HL-60 (cell line): ENCODE data around the gene SLIRP.
"Not testable (repeated sequence)": the region's sequence is repeated elsewhere in the genome, so short reads cannot be mapped to it uniquely, and the experiment has no call there.

Source experiments
- GABPA ChIP-seq: IDR thresholded peaks from 2 replicates; pipeline ENCODE4 v1.6.1; 2012; ENCODE audit warnings: low read depth
- POLR2AphosphoS5 ChIP-seq: IDR thresholded peaks from 2 replicates; pipeline ENCODE4 v1.6.1; 2012; ENCODE audit warnings: low read depth
- SPI1 ChIP-seq: IDR thresholded peaks from 2 replicates; pipeline ENCODE4 v1.6.1; 2012; ENCODE audit warnings: low read depth, mild to moderate bottlenecking, borderline replicate concordance
- TF ChIP-seq, protein P1 (sequence below): IDR thresholded peaks from one replicate; pipeline ENCODE4 v1.5.1; 2011; ENCODE audit warnings: low read length, control low read depth, inconsistent platforms; ENCODE audit not compliant: insufficient read depth
- TF ChIP-seq, protein P2 (sequence below): IDR thresholded peaks from 2 replicates; pipeline ENCODE4 v1.6.1; 2012; ENCODE audit warnings: low read depth; ENCODE audit not compliant: insufficient replicate concordance

DNA sequence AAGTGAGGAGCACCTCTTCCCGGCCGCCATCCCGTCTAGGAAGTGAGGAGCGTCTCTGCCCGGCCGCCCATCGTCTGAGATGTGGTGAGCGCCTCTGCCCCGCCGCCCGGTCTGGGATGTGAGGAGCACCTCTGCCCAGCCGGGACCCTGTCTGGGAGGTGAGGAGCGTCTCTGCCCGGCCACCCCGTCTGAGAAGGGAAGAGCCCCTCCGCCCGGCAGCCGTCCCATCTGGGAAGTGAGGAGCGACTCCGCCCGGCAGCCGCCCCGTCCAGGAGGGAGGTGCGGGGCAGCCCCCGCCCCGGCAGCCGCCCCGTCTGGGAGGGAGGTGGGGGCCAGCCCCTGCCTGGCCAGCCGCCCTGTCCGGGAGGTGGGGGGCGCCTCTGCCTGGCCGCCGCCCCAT, 39.5 kb downstream of the SLIRP start:
- TF ChIP-seq, protein P1, sequence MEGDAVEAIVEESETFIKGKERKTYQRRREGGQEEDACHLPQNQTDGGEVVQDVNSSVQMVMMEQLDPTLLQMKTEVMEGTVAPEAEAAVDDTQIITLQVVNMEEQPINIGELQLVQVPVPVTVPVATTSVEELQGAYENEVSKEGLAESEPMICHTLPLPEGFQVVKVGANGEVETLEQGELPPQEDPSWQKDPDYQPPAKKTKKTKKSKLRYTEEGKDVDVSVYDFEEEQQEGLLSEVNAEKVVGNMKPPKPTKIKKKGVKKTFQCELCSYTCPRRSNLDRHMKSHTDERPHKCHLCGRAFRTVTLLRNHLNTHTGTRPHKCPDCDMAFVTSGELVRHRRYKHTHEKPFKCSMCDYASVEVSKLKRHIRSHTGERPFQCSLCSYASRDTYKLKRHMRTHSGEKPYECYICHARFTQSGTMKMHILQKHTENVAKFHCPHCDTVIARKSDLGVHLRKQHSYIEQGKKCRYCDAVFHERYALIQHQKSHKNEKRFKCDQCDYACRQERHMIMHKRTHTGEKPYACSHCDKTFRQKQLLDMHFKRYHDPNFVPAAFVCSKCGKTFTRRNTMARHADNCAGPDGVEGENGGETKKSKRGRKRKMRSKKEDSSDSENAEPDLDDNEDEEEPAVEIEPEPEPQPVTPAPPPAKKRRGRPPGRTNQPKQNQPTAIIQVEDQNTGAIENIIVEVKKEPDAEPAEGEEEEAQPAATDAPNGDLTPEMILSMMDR, result not testable (repeated sequence)
- not testable (repeated sequence) for TF ChIP-seq SPI1, POLR2AphosphoS5, GABPA
- TF ChIP-seq, protein P2, sequence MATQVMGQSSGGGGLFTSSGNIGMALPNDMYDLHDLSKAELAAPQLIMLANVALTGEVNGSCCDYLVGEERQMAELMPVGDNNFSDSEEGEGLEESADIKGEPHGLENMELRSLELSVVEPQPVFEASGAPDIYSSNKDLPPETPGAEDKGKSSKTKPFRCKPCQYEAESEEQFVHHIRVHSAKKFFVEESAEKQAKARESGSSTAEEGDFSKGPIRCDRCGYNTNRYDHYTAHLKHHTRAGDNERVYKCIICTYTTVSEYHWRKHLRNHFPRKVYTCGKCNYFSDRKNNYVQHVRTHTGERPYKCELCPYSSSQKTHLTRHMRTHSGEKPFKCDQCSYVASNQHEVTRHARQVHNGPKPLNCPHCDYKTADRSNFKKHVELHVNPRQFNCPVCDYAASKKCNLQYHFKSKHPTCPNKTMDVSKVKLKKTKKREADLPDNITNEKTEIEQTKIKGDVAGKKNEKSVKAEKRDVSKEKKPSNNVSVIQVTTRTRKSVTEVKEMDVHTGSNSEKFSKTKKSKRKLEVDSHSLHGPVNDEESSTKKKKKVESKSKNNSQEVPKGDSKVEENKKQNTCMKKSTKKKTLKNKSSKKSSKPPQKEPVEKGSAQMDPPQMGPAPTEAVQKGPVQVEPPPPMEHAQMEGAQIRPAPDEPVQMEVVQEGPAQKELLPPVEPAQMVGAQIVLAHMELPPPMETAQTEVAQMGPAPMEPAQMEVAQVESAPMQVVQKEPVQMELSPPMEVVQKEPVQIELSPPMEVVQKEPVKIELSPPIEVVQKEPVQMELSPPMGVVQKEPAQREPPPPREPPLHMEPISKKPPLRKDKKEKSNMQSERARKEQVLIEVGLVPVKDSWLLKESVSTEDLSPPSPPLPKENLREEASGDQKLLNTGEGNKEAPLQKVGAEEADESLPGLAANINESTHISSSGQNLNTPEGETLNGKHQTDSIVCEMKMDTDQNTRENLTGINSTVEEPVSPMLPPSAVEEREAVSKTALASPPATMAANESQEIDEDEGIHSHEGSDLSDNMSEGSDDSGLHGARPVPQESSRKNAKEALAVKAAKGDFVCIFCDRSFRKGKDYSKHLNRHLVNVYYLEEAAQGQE, result not testable (repeated sequence)
